T-helper 2 cell treated with Interferon-gamma antibody and Interleukin-4, amounts not matched to agents 100 ng/mL and 5 ng/mL, for 36 hours (primary cell): ENCODE measurements around the gene FSD1. TPM values are rescaled to one million over a fixed set of nuclear protein-coding genes. Genes with fewer than 3 reads are reported as not detected.
"Not testable (repeated sequence)": the region's sequence is repeated elsewhere in the genome, so short reads cannot be mapped to it uniquely, and the experiment has no call there.

Experiments
- intact Hi-C: fragments of 100-400 bp; cut with micrococcal nuclease; formaldehyde crosslinking; loops from one replicate; pipeline ENCODE4 v1.15.1; 2023
- total RNA-seq: library from RNA; stranded (reverse); gene quantifications from 2 replicates; pipeline ENCODE4 v1.2.3, GENCODE V29; 2022

Gene FSD1
- total RNA-seq, 1 donor from 2014 or later: 12.6 TPM

GRCh38 chr19:4284176-4284958 is 20.0 kb upstream of the FSD1 start:
- intact Hi-C loops: no loop called here

GRCh38 chr19:4284974-4285373 is 19.4 kb upstream of the FSD1 start:
- intact Hi-C loops: no loop called here

- intact Hi-C loops: not testable (repeated sequence)
Observed at GRCh38 chr19:4286141-4286540, 18.3 kb upstream of the FSD1 start.

GRCh38 chr19:4288091-4288777 is 16.2 kb upstream of the FSD1 start:
- intact Hi-C loops: no loop called here

- intact Hi-C loops: no loop called here
Observed at GRCh38 chr19:4291184-4291732, 13.1 kb upstream of the FSD1 start.

- intact Hi-C loops: no loop called here
Observed at GRCh38 chr19:4292515-4292914, 11.9 kb upstream of the FSD1 start.

GRCh38 chr19:4294389-4294788 is 10.0 kb upstream of the FSD1 start:
- intact Hi-C loops: no loop called here

GRCh38 chr19:4295972-4296771 is 8.2 kb upstream of the FSD1 start:
- intact Hi-C loops: no loop called here

- intact Hi-C loops: no loop called here
Observed at GRCh38 chr19:4297901-4298809, 6.2 kb upstream of the FSD1 start.

- intact Hi-C loops: no loop called here
Observed at GRCh38 chr19:4298810-4299550, 5.4 kb upstream of the FSD1 start.

GRCh38 chr19:4300589-4300988 is 3.8 kb upstream of the FSD1 start:
- intact Hi-C loops: no loop called here

GRCh38 chr19:4301590-4302242 is 2.7 kb upstream of the FSD1 start:
- intact Hi-C loops: no loop called here

- intact Hi-C loops: no loop called here
Observed at GRCh38 chr19:4302243-4302640, 2.2 kb upstream of the FSD1 start, which contains the start of gene TMIGD2. Gene TMIGD2 (minus strand): TSS chr19:4302389. CDS start chr19:4302385, 4 bp downstream.

GRCh38 chr19:4303819-4304537 is 420 bp upstream of the FSD1 start:
- intact Hi-C loops: no loop called here

- intact Hi-C loops: no loop called here
Observed at GRCh38 chr19:4305257-4305612, 837 bp downstream of the FSD1 start.

GRCh38 chr19:4305659-4306058 is 1.3 kb downstream of the FSD1 start:
- intact Hi-C loops: no loop called here

- intact Hi-C loops: no loop called here
Observed at GRCh38 chr19:4310247-4311121, 6.1 kb downstream of the FSD1 start.
